ENCODE results near the gene ATP23.

ATP23 gene

GRCh38 chr12:57941165-57941894 lies at the start of gene ATP23:
Gene ATP23 (plus strand): TSS chr12:57941567. CDS start chr12:57941702, 135 bp downstream.
- peak; percentile 94 for DNase-seq

GRCh38 chr12:57892232-57892972 lies 49.0 kb upstream of the ATP23 start:
- no peak for DNase-seq

- DNase-seq = no peak
These were observed 47.7 kb upstream of the ATP23 start for GRCh38 chr12:57893431-57894353.

GRCh38 chr12:57894399-57895292 lies 46.7 kb upstream of the ATP23 start:
- no peak for DNase-seq

- no peak for DNase-seq
These were observed 45.8 kb upstream of the ATP23 start for GRCh38 chr12:57895389-57896114.

GRCh38 chr12:57896115-57896433 lies 45.3 kb upstream of the ATP23 start:
- DNase-seq = no peak

- DNase-seq = peak; percentile 45
These were observed 44.7 kb upstream of the ATP23 start for GRCh38 chr12:57896434-57897201.

- DNase-seq = no peak
These were observed 43.9 kb upstream of the ATP23 start for GRCh38 chr12:57897286-57897974.

GRCh38 chr12:57898308-57898970 lies 42.9 kb upstream of the ATP23 start:
- DNase-seq = peak; percentile 12

- peak; percentile 87 for DNase-seq
These were observed 42.2 kb upstream of the ATP23 start for GRCh38 chr12:57899010-57899662.

GRCh38 chr12:57902478-57902969 lies 38.8 kb upstream of the ATP23 start:
- no peak for DNase-seq

- DNase-seq = no peak
These were observed 36.9 kb upstream of the ATP23 start for GRCh38 chr12:57904426-57904825.

GRCh38 chr12:57904848-57905811 lies 36.2 kb upstream of the ATP23 start:
- peak; percentile 78 for DNase-seq

GRCh38 chr12:57905812-57906475 lies 35.4 kb upstream of the ATP23 start:
- no peak for DNase-seq

- no peak for DNase-seq
These were observed 34.5 kb upstream of the ATP23 start for GRCh38 chr12:57906821-57907220.

- DNase-seq = no peak
These were observed 34.1 kb upstream of the ATP23 start for GRCh38 chr12:57907281-57907680.

- DNase-seq = no peak
These were observed 32.9 kb upstream of the ATP23 start for GRCh38 chr12:57908511-57908910.
